Peyer's patch (tissue), 4 donors: ENCODE measurements around the gene SPN.

Source experiments
- CTCF ChIP-seq, 6 experiments: fragments of 450-650 bp in 4 of 6; fragments of 200-600 bp in 2 of 6; sonication (generic) in 1 of 6; IDR thresholded peaks; one replicate each; pipeline ENCODE4 v1.5.1; 2017 to 2019; ENCODE audit warnings: antibody characterized with exemption in 6 of 6, mild to moderate bottlenecking in 3 of 6, moderate library complexity in 1 of 6
- POLR2A ChIP-seq, 2 donors: fragments of 450-650 bp; IDR thresholded peaks; one replicate each; pipeline ENCODE4 v1.5.1; 2017; ENCODE audit warnings: antibody characterized with exemption in 2 of 2, mild to moderate bottlenecking in 2 of 2, moderate library complexity in 2 of 2

- TF ChIP-seq CTCF (IDR thresholded peaks at IDR 0.05) = no peak
- no peak for TF ChIP-seq POLR2A (IDR thresholded peaks at IDR 0.05)
Measured at GRCh38 chr16:29645694-29646187, 17.3 kb upstream of the SPN start.
